Fibroblast of lung (primary cell): Measurements from ENCODE around the gene B3GNT7.

Experiments used
- CTCF ChIP-seq, 2 donors: IDR thresholded peaks in 1 of 2; conservative IDR thresholded peaks in 1 of 2; 1 replicate in 1 of 2; 2 replicates in 1 of 2; pipeline ENCODE4 v1.5.1; 2011 to 2012; ENCODE audit warnings: low read length in 2 of 2, control low read depth in 1 of 2, inconsistent platforms in 1 of 2, low read depth in 1 of 2, mild to moderate bottlenecking in 1 of 2
- EZH2 ChIP-seq: IDR thresholded peaks from 2 replicates; pipeline ENCODE4 v1.5.1; 2012; ENCODE audit warnings: low read length, control low read depth, mild to moderate bottlenecking; ENCODE audit errors: missing control alignments

GRCh38 chr2:231347638-231348037 lies 47.9 kb upstream of the B3GNT7 start:
- TF ChIP-seq CTCF (conservative IDR thresholded peaks at IDR 0.05 in 1 of 2, IDR thresholded peaks at IDR 0.05 in 1 of 2; ENCODE audit: low read depth in 1 of 2, low read length in 2 of 2) = no peak
- TF ChIP-seq EZH2 = no peak
